ENCODE measurements around the gene AFAP1.

Gene AFAP1

DNA sequence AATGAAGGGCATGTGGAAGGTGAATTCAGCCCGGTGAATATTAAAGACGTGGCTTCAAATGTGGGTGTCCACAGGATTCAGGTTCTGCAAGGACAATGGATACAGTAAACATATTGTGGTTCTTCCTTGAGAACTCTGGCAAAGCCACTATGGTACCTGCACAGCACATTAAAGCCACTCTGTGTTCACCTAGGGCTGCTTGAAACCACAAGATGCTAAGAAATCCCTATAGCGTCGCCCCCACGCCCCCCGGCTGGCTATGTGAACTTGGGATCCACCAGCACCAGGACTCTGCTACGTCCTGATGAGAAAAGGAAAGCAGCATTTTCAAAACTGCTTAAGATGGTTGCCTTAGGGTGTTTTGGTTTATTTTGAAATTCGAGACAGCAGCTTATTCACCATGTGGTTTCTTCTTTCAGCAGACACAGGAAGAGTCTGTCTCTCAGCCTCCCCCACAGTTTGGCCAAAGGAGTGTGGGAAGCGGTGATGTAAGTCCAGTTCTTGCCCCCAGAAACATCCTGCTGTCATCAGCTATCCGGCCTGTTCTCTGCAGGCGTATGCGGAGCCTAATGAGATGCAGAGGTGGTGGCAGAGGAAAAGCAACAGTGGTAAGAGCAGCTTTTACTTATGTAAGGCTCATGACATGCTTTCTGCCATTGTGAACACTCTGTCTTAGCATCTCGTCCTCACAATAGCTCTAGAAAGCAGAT is 111.5 kb downstream of the AFAP1 start:
- no peak for TF ChIP-seq POLR2AphosphoS5 (IDR thresholded peaks at IDR 0.05; ENCODE audit: low read depth, low read length)
- peak; percentile 92 for TF ChIP-seq FOXP2 (optimal IDR thresholded peaks at IDR 0.05; ENCODE audit: borderline replicate concordance, extremely low read depth, extremely low read length, insufficient read depth)
- no peak for TF ChIP-seq TAF1 (IDR thresholded peaks at IDR 0.05; ENCODE audit: borderline replicate concordance, insufficient read depth, low read length)
- TF ChIP-seq SIN3A (IDR thresholded peaks at IDR 0.05; ENCODE audit: borderline replicate concordance, insufficient read depth, low read length), result peak; percentile 98
- TF ChIP-seq, protein P1, sequence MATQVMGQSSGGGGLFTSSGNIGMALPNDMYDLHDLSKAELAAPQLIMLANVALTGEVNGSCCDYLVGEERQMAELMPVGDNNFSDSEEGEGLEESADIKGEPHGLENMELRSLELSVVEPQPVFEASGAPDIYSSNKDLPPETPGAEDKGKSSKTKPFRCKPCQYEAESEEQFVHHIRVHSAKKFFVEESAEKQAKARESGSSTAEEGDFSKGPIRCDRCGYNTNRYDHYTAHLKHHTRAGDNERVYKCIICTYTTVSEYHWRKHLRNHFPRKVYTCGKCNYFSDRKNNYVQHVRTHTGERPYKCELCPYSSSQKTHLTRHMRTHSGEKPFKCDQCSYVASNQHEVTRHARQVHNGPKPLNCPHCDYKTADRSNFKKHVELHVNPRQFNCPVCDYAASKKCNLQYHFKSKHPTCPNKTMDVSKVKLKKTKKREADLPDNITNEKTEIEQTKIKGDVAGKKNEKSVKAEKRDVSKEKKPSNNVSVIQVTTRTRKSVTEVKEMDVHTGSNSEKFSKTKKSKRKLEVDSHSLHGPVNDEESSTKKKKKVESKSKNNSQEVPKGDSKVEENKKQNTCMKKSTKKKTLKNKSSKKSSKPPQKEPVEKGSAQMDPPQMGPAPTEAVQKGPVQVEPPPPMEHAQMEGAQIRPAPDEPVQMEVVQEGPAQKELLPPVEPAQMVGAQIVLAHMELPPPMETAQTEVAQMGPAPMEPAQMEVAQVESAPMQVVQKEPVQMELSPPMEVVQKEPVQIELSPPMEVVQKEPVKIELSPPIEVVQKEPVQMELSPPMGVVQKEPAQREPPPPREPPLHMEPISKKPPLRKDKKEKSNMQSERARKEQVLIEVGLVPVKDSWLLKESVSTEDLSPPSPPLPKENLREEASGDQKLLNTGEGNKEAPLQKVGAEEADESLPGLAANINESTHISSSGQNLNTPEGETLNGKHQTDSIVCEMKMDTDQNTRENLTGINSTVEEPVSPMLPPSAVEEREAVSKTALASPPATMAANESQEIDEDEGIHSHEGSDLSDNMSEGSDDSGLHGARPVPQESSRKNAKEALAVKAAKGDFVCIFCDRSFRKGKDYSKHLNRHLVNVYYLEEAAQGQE (IDR thresholded peaks at IDR 0.05; ENCODE audit: insufficient read depth in 1 of 2, low read depth in 2 of 2, low read length in 2 of 2), result 0 out of 4 replicates have a peak, but pooled peaks of 1 of the 2 experiments have one; percentile 55

DNA sequence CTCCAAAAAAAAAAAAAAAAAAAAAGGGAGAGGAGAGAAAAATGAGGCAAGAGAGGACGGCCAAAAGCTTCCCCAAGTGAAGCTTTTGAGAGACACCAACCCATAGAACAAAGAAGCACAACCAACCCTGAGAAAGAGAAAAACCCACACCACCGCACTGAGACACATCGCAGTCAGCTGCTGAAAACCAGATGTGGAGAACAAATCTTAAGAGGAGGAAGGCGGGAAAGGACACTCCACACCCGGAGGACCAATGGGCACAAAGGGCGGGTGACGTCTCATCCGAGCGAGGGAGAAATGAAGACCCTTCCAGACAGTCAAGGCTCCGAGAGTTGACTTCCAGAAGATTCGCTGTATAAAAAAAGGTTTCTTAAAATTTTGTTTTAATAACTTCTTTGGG is 112.1 kb downstream of the AFAP1 start:
- no peak for TF ChIP-seq TAF1 (IDR thresholded peaks at IDR 0.05; ENCODE audit: borderline replicate concordance, insufficient read depth, low read length)
- no peak for TF ChIP-seq POLR2AphosphoS5 (IDR thresholded peaks at IDR 0.05; ENCODE audit: low read depth, low read length)
- no peak for TF ChIP-seq FOXP2 (optimal IDR thresholded peaks at IDR 0.05; ENCODE audit: borderline replicate concordance, extremely low read depth, extremely low read length, insufficient read depth)
- TF ChIP-seq, protein P1 (IDR thresholded peaks at IDR 0.05; ENCODE audit: insufficient read depth in 1 of 2, low read depth in 2 of 2, low read length in 2 of 2), result no peak
- no peak for TF ChIP-seq SIN3A (IDR thresholded peaks at IDR 0.05; ENCODE audit: borderline replicate concordance, insufficient read depth, low read length)

DNA sequence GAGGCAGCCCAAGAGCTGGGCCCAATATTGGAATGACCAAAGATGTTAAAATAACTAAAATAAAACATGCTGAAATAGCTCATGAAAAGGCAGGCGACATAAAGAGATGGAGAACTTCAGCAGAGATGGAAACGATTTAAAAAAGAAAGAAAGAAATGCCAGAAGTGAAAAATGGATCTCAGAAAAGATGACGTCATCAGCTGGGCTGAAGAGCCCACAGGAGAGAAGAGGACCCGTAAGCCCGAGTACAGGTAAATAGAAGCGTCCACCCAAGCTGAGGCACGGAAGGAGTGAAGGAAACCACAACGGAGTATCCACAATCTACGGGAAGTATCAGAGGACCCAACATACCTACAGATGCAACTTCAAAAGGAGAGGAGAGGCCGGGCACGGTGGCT is 112.8 kb downstream of the AFAP1 start:
- no peak for TF ChIP-seq TAF1 (IDR thresholded peaks at IDR 0.05; ENCODE audit: borderline replicate concordance, insufficient read depth, low read length)
- TF ChIP-seq POLR2AphosphoS5 (IDR thresholded peaks at IDR 0.05; ENCODE audit: low read depth, low read length), result no peak
- TF ChIP-seq SIN3A (IDR thresholded peaks at IDR 0.05; ENCODE audit: borderline replicate concordance, insufficient read depth, low read length), result no peak
- no peak for TF ChIP-seq FOXP2 (optimal IDR thresholded peaks at IDR 0.05; ENCODE audit: borderline replicate concordance, extremely low read depth, extremely low read length, insufficient read depth)
- TF ChIP-seq, protein P1 (IDR thresholded peaks at IDR 0.05; ENCODE audit: insufficient read depth in 1 of 2, low read depth in 2 of 2, low read length in 2 of 2), result no peak

- TF ChIP-seq TAF1 (IDR thresholded peaks at IDR 0.05; ENCODE audit: borderline replicate concordance, insufficient read depth, low read length) (no peak), FOXP2 (optimal IDR thresholded peaks at IDR 0.05; ENCODE audit: borderline replicate concordance, extremely low read depth, extremely low read length, insufficient read depth) (no peak), POLR2AphosphoS5 (IDR thresholded peaks at IDR 0.05; ENCODE audit: low read depth, low read length) (no peak), SIN3A (IDR thresholded peaks at IDR 0.05; ENCODE audit: borderline replicate concordance, insufficient read depth, low read length) (no peak)
- TF ChIP-seq, protein P1 (IDR thresholded peaks at IDR 0.05; ENCODE audit: insufficient read depth in 1 of 2, low read depth in 2 of 2, low read length in 2 of 2), result no peak
These were observed 113.3 kb downstream of the AFAP1 start for GRCh38 chr4:7826176-7826908.

Data from PFSK-1 (cell line).